ENCODE measurements around the gene CCNQ.

Gene CCNQ

DNA sequence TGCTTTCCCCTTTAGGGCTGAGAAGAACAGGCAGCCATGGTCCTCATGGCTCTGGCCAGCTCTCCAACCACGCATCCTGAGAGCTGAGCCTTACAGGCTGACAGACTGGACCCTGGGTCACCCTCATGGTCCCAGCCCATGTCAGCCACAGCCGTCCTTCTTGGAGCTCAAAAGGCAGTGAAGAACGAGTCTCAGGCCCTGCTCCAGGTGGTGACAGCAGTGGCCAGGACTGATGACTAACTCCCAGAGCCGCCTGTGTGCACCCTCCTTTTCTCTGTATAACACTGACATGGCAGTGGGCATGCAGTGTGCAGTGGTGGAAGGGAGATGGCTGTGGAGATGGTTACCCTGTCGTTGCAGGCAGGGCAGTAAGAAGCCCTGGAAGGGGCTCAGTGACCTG, 37.8 kb upstream of the CCNQ start:
- H3K27ac ChIP-seq (ENCODE audit: low read depth in 2 of 2, low read length in 2 of 2), result no peak overlapping the region
- H3K36me3 ChIP-seq (ENCODE audit: control insufficient read depth in 2 of 2, insufficient read depth in 2 of 2, low read length in 2 of 2), result no peaks in the 10 kb centered on the region
- H3K9ac ChIP-seq (ENCODE audit: low read depth in 1 of 2, low read length in 2 of 2), result no peak overlapping the region
- no peaks in the 10 kb centered on the region for H3K4me1 ChIP-seq (ENCODE audit: control insufficient read depth in 2 of 2, insufficient read depth in 2 of 2, low read length in 2 of 2)
- H3K9me3 ChIP-seq (ENCODE audit: control insufficient read depth in 2 of 2, low read length in 2 of 2), result no peaks in the 10 kb centered on the region
- H3K27me3 ChIP-seq (ENCODE audit: control insufficient read depth in 2 of 2, insufficient read depth in 2 of 2, low read length in 2 of 2), result peaks cover 9% of the 10 kb centered on the region in 2 donors
- no peak overlapping the region for H3K4me3 ChIP-seq (ENCODE audit: low read length in 2 of 2)

GRCh38 chrX:153635788-153636668, 37.1 kb upstream of the CCNQ start:
- no peak overlapping the region for H3K4me3 ChIP-seq (ENCODE audit: low read length in 2 of 2)
- H3K9me3 ChIP-seq (ENCODE audit: control insufficient read depth in 2 of 2, low read length in 2 of 2), result peaks cover 0 to 5% of the 10 kb centered on the region in 2 donors
- no peaks in the 10 kb centered on the region for H3K36me3 ChIP-seq (ENCODE audit: control insufficient read depth in 2 of 2, insufficient read depth in 2 of 2, low read length in 2 of 2)
- H3K27ac ChIP-seq (ENCODE audit: low read depth in 2 of 2, low read length in 2 of 2), result no peak overlapping the region
- H3K9ac ChIP-seq (ENCODE audit: low read depth in 1 of 2, low read length in 2 of 2), result no peak overlapping the region
- no peaks in the 10 kb centered on the region for H3K4me1 ChIP-seq (ENCODE audit: control insufficient read depth in 2 of 2, insufficient read depth in 2 of 2, low read length in 2 of 2)
- peaks cover 5 to 9% of the 10 kb centered on the region in 2 donors for H3K27me3 ChIP-seq (ENCODE audit: control insufficient read depth in 2 of 2, insufficient read depth in 2 of 2, low read length in 2 of 2)

DNA sequence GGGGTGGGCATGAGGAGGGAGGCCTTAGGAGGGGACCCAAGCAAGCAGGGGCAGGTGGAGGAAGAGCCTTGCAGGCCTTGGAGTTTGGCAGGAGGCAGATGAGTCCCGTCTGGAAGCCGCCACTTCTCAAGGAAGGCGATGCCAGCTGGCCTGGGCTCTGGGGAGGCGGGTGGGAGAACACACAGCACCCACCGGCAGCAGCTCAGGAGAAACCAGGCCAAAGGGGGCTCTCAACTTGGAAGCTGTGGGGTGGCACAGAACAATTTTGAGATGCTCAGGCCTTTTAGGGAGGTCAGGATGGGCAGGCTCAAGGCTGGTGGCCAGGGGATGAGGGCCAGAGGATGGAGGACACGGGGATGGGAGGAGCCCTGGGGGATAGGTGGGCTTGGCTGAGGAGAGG, 36.4 kb upstream of the CCNQ start:
- no peak overlapping the region for H3K9ac ChIP-seq (ENCODE audit: low read depth in 1 of 2, low read length in 2 of 2)
- no peak overlapping the region for H3K4me3 ChIP-seq (ENCODE audit: low read length in 2 of 2)
- H3K27me3 ChIP-seq (ENCODE audit: control insufficient read depth in 2 of 2, insufficient read depth in 2 of 2, low read length in 2 of 2), result peaks cover 3 to 5% of the 10 kb centered on the region in 2 donors

DNA sequence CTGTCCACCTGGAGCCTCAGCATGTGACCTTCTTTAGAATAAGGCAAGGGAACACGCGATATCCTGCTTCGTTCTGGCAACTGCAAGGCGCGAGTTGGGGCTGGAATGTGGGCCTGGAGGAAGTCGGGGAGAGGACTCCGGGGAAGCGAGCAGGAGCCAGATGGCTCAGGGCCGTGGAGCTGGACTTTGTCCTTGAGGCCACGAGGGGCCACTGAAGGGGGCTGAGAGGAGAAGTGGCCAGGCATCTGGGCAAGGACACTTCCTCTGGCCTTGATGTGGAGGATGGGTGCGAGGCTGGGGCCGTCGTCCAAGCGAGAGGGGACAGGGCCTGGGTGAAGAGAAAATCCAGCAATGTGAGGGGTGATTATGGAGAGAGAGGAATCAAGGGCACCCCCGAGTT, 35.9 kb upstream of the CCNQ start:
- H3K4me3 ChIP-seq (ENCODE audit: low read length in 2 of 2), result no peak overlapping the region
- peaks cover 0 to 5% of the 10 kb centered on the region in 2 donors for H3K9me3 ChIP-seq (ENCODE audit: control insufficient read depth in 2 of 2, low read length in 2 of 2)
- H3K4me1 ChIP-seq (ENCODE audit: control insufficient read depth in 2 of 2, insufficient read depth in 2 of 2, low read length in 2 of 2), result no peaks in the 10 kb centered on the region
- peaks cover 0 to 3% of the 10 kb centered on the region in 2 donors for H3K27me3 ChIP-seq (ENCODE audit: control insufficient read depth in 2 of 2, insufficient read depth in 2 of 2, low read length in 2 of 2)
- no peak overlapping the region for H3K9ac ChIP-seq (ENCODE audit: low read depth in 1 of 2, low read length in 2 of 2)
- H3K36me3 ChIP-seq (ENCODE audit: control insufficient read depth in 2 of 2, insufficient read depth in 2 of 2, low read length in 2 of 2), result no peaks in the 10 kb centered on the region
- H3K27ac ChIP-seq (ENCODE audit: low read depth in 2 of 2, low read length in 2 of 2), result no peak overlapping the region

More for the DNA sequence above, 36.4 kb upstream of the CCNQ start:
- peaks cover 0 to 5% of the 10 kb centered on the region in 2 donors for H3K9me3 ChIP-seq (ENCODE audit: control insufficient read depth in 2 of 2, low read length in 2 of 2)
- H3K36me3 ChIP-seq (ENCODE audit: control insufficient read depth in 2 of 2, insufficient read depth in 2 of 2, low read length in 2 of 2), result no peaks in the 10 kb centered on the region
- no peak overlapping the region for H3K27ac ChIP-seq (ENCODE audit: low read depth in 2 of 2, low read length in 2 of 2)
- no peaks in the 10 kb centered on the region for H3K4me1 ChIP-seq (ENCODE audit: control insufficient read depth in 2 of 2, insufficient read depth in 2 of 2, low read length in 2 of 2)

GRCh38 chrX:153634236-153634635, 35.3 kb upstream of the CCNQ start:
- Histone ChIP-seq H3K4me1 (ENCODE audit: control insufficient read depth in 2 of 2, insufficient read depth in 2 of 2, low read length in 2 of 2) (no peaks in the 10 kb centered on the region), H3K27ac (ENCODE audit: low read depth in 2 of 2, low read length in 2 of 2) (no peak overlapping the region), H3K36me3 (ENCODE audit: control insufficient read depth in 2 of 2, insufficient read depth in 2 of 2, low read length in 2 of 2) (no peaks in the 10 kb centered on the region), H3K27me3 (ENCODE audit: control insufficient read depth in 2 of 2, insufficient read depth in 2 of 2, low read length in 2 of 2) (peaks cover 0 to 3% of the 10 kb centered on the region in 2 donors), H3K9ac (ENCODE audit: low read depth in 1 of 2, low read length in 2 of 2) (no peak overlapping the region), H3K4me3 (ENCODE audit: low read length in 2 of 2) (no peak overlapping the region), H3K9me3 (ENCODE audit: control insufficient read depth in 2 of 2, low read length in 2 of 2) (peaks cover 0 to 5% of the 10 kb centered on the region in 2 donors)

GRCh38 chrX:153633607-153634180, 34.8 kb upstream of the CCNQ start:
- Histone ChIP-seq H3K4me3 (ENCODE audit: low read length in 2 of 2) (no peak overlapping the region), H3K4me1 (ENCODE audit: control insufficient read depth in 2 of 2, insufficient read depth in 2 of 2, low read length in 2 of 2) (no peaks in the 10 kb centered on the region), H3K27me3 (ENCODE audit: control insufficient read depth in 2 of 2, insufficient read depth in 2 of 2, low read length in 2 of 2) (peaks cover 0 to 3% of the 10 kb centered on the region in 2 donors), H3K9ac (ENCODE audit: low read depth in 1 of 2, low read length in 2 of 2) (no peak overlapping the region), H3K27ac (ENCODE audit: low read depth in 2 of 2, low read length in 2 of 2) (no peak overlapping the region), H3K36me3 (ENCODE audit: control insufficient read depth in 2 of 2, insufficient read depth in 2 of 2, low read length in 2 of 2) (no peaks in the 10 kb centered on the region), H3K9me3 (ENCODE audit: control insufficient read depth in 2 of 2, low read length in 2 of 2) (peaks cover 0 to 5% of the 10 kb centered on the region in 2 donors)

DNA sequence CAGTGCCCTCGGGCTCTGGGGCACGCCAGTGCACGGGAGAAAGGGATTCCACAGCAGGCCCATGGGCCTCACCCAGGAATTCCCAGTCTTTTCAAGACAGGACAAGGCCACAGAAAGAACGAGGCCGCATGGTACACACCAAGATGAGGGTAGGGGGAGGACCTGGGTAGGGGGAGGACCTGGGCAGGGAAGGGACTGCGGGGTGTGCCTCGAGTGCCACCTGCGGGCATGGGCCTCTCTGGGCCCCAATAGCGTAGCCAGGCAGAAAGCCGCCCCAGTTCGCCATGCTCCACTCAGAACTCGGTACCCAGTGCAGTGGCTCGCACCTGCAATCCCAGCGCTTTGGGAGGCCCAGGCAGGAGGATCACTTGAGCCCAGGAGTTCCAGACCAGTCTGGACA, 34.1 kb upstream of the CCNQ start:
- H3K9me3 ChIP-seq (ENCODE audit: control insufficient read depth in 2 of 2, low read length in 2 of 2), result peaks cover 0 to 5% of the 10 kb centered on the region in 2 donors
- H3K4me1 ChIP-seq (ENCODE audit: control insufficient read depth in 2 of 2, insufficient read depth in 2 of 2, low read length in 2 of 2), result no peaks in the 10 kb centered on the region
- H3K27ac ChIP-seq (ENCODE audit: low read depth in 2 of 2, low read length in 2 of 2), result no peak overlapping the region
- no peak overlapping the region for H3K4me3 ChIP-seq (ENCODE audit: low read length in 2 of 2)
- H3K36me3 ChIP-seq (ENCODE audit: control insufficient read depth in 2 of 2, insufficient read depth in 2 of 2, low read length in 2 of 2), result no peaks in the 10 kb centered on the region
- H3K27me3 ChIP-seq (ENCODE audit: control insufficient read depth in 2 of 2, insufficient read depth in 2 of 2, low read length in 2 of 2), result peaks cover 0 to 3% of the 10 kb centered on the region in 2 donors
- H3K9ac ChIP-seq (ENCODE audit: low read depth in 1 of 2, low read length in 2 of 2), result no peak overlapping the region

DNA sequence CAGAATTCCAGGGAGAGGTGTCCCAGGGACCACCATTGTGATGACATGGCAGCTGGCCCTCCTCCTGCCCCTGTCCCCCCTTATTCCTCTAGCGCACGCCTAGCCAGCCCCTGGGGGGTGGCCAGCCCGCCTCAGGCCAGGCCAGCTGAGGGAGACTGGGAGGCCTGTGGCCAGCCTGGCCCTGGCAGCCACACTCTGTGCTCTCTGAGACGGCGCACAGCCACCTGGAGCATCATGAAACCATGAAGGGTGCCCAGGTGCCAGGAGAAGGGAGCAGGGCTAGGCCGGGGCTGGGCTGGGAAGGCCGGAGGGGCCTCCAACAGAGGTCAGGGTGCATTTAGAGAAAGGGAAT, 33.6 kb upstream of the CCNQ start:
- no peak overlapping the region for H3K9ac ChIP-seq (ENCODE audit: low read depth in 1 of 2, low read length in 2 of 2)
- H3K27me3 ChIP-seq (ENCODE audit: control insufficient read depth in 2 of 2, insufficient read depth in 2 of 2, low read length in 2 of 2), result peaks cover 0 to 3% of the 10 kb centered on the region in 2 donors
- H3K36me3 ChIP-seq (ENCODE audit: control insufficient read depth in 2 of 2, insufficient read depth in 2 of 2, low read length in 2 of 2), result no peaks in the 10 kb centered on the region
- no peaks in the 10 kb centered on the region for H3K4me1 ChIP-seq (ENCODE audit: control insufficient read depth in 2 of 2, insufficient read depth in 2 of 2, low read length in 2 of 2)
- peaks cover 0 to 5% of the 10 kb centered on the region in 2 donors for H3K9me3 ChIP-seq (ENCODE audit: control insufficient read depth in 2 of 2, low read length in 2 of 2)
- no peak overlapping the region for H3K4me3 ChIP-seq (ENCODE audit: low read length in 2 of 2)
- no peak overlapping the region for H3K27ac ChIP-seq (ENCODE audit: low read depth in 2 of 2, low read length in 2 of 2)

DNA sequence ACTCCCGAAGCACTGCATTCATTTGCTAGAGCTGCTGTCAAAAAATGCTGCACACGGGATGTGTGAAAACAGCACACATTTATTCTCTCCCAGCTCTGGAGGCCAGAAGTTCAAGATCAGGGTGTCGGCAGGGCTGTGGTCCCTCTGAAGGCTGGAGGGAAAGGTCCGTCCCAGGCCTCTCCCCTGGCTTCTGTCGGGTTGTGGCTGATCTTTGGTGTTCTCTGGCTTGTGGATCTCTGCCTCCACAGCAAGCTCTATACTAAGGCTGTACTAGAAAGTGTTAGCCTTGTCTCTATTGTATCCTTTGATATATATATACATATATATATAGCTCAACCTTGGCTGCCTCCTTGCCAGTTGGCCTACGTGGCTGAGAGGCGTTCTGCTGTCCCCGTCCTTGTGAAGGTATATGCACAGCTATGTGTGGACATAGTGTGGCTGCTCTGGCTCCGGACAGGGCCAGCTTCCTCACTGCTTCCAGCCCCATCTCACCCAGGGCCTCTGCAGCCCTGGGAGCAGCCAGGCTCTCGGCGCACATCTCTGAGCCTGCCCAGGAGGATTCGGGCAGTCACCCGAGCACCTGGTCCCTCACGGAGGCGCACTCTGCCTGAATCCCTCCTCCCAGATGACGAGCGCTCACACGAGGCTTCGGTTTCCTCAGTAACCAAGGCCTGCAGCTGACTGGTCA, 33.1 kb upstream of the CCNQ start:
- H3K27ac ChIP-seq (ENCODE audit: low read depth in 2 of 2, low read length in 2 of 2), result no peak overlapping the region
- no peaks in the 10 kb centered on the region for H3K36me3 ChIP-seq (ENCODE audit: control insufficient read depth in 2 of 2, insufficient read depth in 2 of 2, low read length in 2 of 2)

DNA sequence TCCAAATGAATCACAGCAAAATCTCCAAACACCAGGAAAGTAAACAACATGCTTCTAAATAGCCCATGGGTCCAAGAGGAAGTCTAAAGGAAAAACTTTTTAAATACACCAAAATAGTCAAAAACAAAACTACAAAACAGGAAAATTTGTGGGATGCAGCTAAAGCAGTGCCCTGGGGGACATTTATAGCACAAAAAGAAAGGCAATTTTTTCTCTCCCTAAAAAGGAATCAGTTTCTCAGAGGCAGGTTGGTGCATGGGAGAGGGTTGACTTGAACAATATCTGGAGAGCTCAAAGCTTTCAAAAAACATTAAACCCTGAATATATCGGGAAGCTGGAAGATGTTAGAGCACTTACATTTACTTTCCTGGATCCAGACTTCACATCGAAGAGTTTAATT, 32.4 kb upstream of the CCNQ start:
- H3K27me3 ChIP-seq (ENCODE audit: control insufficient read depth in 2 of 2, insufficient read depth in 2 of 2, low read length in 2 of 2), result peaks cover 0 to 3% of the 10 kb centered on the region in 2 donors
- peaks cover 0 to 5% of the 10 kb centered on the region in 2 donors for H3K9me3 ChIP-seq (ENCODE audit: control insufficient read depth in 2 of 2, low read length in 2 of 2)
- no peak overlapping the region for H3K27ac ChIP-seq (ENCODE audit: low read depth in 2 of 2, low read length in 2 of 2)
- no peak overlapping the region for H3K9ac ChIP-seq (ENCODE audit: low read depth in 1 of 2, low read length in 2 of 2)
- no peaks in the 10 kb centered on the region for H3K4me1 ChIP-seq (ENCODE audit: control insufficient read depth in 2 of 2, insufficient read depth in 2 of 2, low read length in 2 of 2)
- no peak overlapping the region for H3K4me3 ChIP-seq (ENCODE audit: low read length in 2 of 2)
- H3K36me3 ChIP-seq (ENCODE audit: control insufficient read depth in 2 of 2, insufficient read depth in 2 of 2, low read length in 2 of 2), result no peaks in the 10 kb centered on the region

More for the DNA sequence above, 33.1 kb upstream of the CCNQ start:
- Histone ChIP-seq H3K9ac (ENCODE audit: low read depth in 1 of 2, low read length in 2 of 2) (no peak overlapping the region), H3K4me1 (ENCODE audit: control insufficient read depth in 2 of 2, insufficient read depth in 2 of 2, low read length in 2 of 2) (no peaks in the 10 kb centered on the region), H3K9me3 (ENCODE audit: control insufficient read depth in 2 of 2, low read length in 2 of 2) (peaks cover 0 to 5% of the 10 kb centered on the region in 2 donors), H3K4me3 (ENCODE audit: low read length in 2 of 2) (no peak overlapping the region), H3K27me3 (ENCODE audit: control insufficient read depth in 2 of 2, insufficient read depth in 2 of 2, low read length in 2 of 2) (peaks cover 0 to 3% of the 10 kb centered on the region in 2 donors)

All from mucosa of rectum (tissue), 2 donors.